Muscle of leg (tissue), 11 donors: ENCODE data around the gene NLK. TPM values are rescaled to one million over a fixed set of nuclear protein-coding genes. Genes with fewer than 3 reads are reported as not detected.
"Not testable (repeated sequence)": the region's sequence is repeated elsewhere in the genome, so short reads cannot be mapped to it uniquely, and the experiment has no call there.

Experiments used
- DNase-seq: peaks from one replicate; pipeline ENCODE4 v3.0.0; 2013
- H3K27ac ChIP-seq: one replicate; pipeline ENCODE4 v1.5.1; 2013; ENCODE audit warnings: mild to moderate bottlenecking, low read length, control low read depth
- H3K27me3 ChIP-seq: one replicate; pipeline ENCODE4 v1.6.1; 2013; ENCODE audit warnings: low read length; ENCODE audit not compliant: control insufficient read depth, insufficient read depth
- H3K36me3 ChIP-seq: one replicate; pipeline ENCODE4 v1.6.1; 2013; ENCODE audit warnings: low read length; ENCODE audit not compliant: control insufficient read depth, insufficient read depth
- H3K4me1 ChIP-seq: one replicate; pipeline ENCODE4 v1.6.1; 2013; ENCODE audit warnings: low read length; ENCODE audit not compliant: control insufficient read depth, insufficient read depth
- H3K4me3 ChIP-seq: one replicate; pipeline ENCODE4 v1.5.1; 2013; ENCODE audit warnings: low read length, control low read depth
- H3K9me3 ChIP-seq: replicated peaks from 2 replicates; pipeline ENCODE4 v1.6.1; 2013; ENCODE audit warnings: low read depth, low read length; ENCODE audit not compliant: control insufficient read depth
- WGBS: methylation state at CpG from one replicate; pipeline ENCODE4 v1.1.5; 2013; ENCODE audit warnings: missing lambda C conversion rate; ENCODE audit not compliant: insufficient coverage; 5-methylcytosine and 5-hydroxymethylcytosine counted together
- polyA plus RNA-seq, 8 donors: library from polyadenylated mRNA; unstranded; fragments of 120-200 nt; gene quantifications; one replicate each; pipeline versions ENCODE4 v1.2.1 to v1.2.3, GENCODE V29; 2013; ENCODE audit warnings: inconsistent platforms in 1 of 8, low replicate concordance in 1 of 8; ENCODE audit not compliant: insufficient read length in 8 of 8, insufficient read depth in 1 of 8
- total RNA-seq: library from RNA; stranded (reverse); fragments of 120-200 nt; gene quantifications from one replicate; pipeline ENCODE4 v1.2.4, GENCODE V29; 2013

The NLK gene
- total and polyA plus RNA-seq, 9 donors, result 6.5 to 10.1 (median 7.7) TPM

DNA sequence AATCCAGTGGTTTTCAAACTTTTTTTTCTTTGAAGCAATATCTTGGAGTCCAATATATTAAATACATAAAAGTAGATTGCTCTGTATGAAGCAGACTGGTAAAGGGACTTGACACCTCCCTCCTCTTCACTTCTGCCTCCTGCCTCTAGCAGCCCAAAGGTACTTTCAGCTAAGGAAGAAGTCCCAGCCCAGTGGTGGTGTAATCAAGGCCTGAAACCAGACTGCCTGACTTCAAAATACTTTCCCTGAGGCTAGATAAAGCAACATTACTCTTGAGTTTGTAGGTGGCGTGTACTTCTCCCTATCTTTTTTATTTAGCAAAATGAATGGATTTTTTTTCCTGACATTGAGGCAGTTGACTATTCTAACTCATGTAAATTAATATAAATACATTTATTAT lies 154.2 kb downstream of the NLK start:
- no peak overlapping the region for H3K4me3 ChIP-seq
- no CpG with 5 or more reads among the region's 1 CpG for WGBS
- no peak overlapping the region for H3K27ac ChIP-seq
- no peaks in the 10 kb centered on the region for H3K4me1 ChIP-seq
- H3K27me3 ChIP-seq, result no peaks in the 10 kb centered on the region
- DNase-seq, result no peak
- no peaks in the 10 kb centered on the region for H3K9me3 ChIP-seq
- H3K36me3 ChIP-seq, result peaks cover 10% of the 10 kb centered on the region

DNA sequence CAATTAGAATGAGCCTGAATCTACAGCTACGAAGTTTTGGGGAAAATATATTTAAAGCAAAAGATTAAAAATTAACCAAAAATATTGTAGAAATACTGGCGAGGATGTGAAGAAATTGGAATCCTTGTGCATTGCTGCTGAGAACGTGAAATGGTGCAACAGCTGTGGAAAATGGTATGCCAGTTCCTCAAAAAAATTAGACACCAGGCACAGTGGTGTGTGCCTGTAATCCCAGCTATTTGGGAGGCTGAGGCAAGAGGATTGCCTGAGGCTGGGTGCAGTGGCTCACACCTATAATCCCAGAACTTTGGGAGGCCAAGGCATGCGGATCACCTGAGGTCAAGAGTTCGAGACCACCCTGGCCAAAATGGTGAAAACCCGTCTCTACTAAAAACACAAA lies 156.6 kb downstream of the NLK start:
- Histone ChIP-seq H3K27me3 (no peaks in the 10 kb centered on the region), H3K4me3 (no peak overlapping the region), H3K9me3 (no peaks in the 10 kb centered on the region), H3K36me3 (peaks cover 3% of the 10 kb centered on the region), H3K27ac (no peak overlapping the region), H3K4me1 (no peaks in the 10 kb centered on the region)
- DNase-seq, result no peak
- WGBS, result 91% methylated on average over 4 of the region's 6 CpGs

DNA sequence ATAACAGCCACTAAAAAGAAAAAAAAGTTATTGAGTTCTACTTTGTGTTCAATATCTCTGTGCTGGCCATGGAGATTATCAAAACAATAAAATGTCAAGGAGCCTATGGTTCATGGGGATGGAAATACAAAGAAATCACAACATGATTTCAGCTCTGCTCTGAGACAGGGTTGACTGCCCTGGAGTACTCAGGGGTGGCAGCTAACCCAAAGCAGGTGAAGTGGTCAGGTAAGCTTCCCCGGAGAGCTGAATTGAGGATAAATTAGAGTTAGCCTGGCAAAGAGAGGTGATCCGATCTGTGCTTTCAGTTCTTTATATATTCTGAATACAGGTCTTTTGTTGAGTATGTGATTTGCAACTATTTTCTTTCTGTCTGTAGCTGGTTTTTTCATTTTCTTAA lies 157.3 kb downstream of the NLK start:
- no CpG with 5 or more reads among the region's 2 CpGs for WGBS
- Histone ChIP-seq H3K27ac (no peak overlapping the region), H3K36me3 (peaks cover 3% of the 10 kb centered on the region), H3K27me3 (no peaks in the 10 kb centered on the region), H3K4me3 (no peak overlapping the region), H3K4me1 (no peaks in the 10 kb centered on the region), H3K9me3 (no peaks in the 10 kb centered on the region)
- DNase-seq, result no peak

DNA sequence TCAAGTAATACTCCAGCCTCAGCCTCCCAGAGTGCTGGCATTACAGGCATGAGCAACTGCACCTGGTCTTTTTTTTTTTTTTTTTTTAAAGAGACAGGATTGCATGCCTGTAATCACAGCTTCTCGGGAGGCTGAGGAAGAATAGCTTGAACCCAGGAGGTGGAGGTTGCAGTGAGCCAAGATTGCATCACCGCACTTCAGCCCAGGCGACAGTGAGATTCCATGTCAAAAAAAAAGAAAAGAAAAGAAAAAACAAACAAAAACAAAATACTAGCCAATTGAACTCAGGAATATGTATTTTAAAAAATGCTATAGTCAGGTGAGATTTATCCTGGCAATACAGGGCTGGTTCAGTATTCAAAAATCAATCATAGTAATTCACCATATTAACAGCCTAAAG lies 158.8 kb downstream of the NLK start:
- Histone ChIP-seq H3K36me3 (no peaks in the 10 kb centered on the region), H3K27ac (no peak overlapping the region), H3K27me3 (no peaks in the 10 kb centered on the region), H3K9me3 (no peaks in the 10 kb centered on the region), H3K4me3 (no peak overlapping the region), H3K4me1 (no peaks in the 10 kb centered on the region)
- no CpG with 5 or more reads among the region's 3 CpGs for WGBS
- no peak for DNase-seq

DNA sequence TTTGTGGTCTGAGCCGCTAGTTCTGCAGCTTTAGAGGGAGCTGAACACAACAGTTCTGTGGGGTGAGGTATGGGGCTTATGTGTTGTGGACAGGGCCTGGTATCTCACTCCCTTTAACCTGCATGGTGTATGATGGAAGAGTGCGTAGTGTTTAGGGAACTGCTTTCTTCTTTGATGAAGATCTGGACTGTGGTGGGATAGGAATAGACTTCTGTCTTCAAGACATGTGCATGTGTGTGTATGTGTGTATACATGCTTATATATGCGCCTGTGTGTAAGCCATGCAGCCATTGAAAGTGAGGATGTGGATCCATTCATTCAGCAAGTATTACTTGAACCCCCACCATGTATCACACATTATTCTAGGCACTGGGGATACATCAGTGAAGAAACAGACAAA lies 161.8 kb downstream of the NLK start:
- Histone ChIP-seq H3K9me3 (no peaks in the 10 kb centered on the region), H3K27me3 (no peaks in the 10 kb centered on the region), H3K36me3 (no peaks in the 10 kb centered on the region), H3K4me1 (no peaks in the 10 kb centered on the region), H3K27ac (no peak overlapping the region), H3K4me3 (no peak overlapping the region)
- WGBS, result no CpG with 5 or more reads among the region's 3 CpGs
- DNase-seq, result no peak

DNA sequence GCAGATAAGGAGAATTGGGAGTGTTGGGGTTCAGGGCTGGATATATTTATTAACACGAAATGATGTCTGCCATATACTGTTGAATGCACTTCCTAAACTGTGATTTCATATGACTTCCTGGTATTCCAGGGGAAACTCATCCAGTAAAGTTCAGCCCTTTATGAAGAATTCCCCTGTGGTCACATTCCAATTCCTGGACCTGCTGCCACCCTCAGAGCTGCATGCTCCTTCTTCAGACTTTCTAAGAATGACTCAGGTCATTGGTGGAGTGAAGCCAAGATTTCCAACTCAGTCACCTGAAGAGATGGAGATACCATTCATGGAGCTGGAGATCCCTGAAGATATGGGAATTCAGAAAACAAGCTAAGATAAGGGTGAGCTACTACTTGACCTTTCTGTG lies 162.3 kb downstream of the NLK start:
- Histone ChIP-seq H3K9me3 (no peaks in the 10 kb centered on the region), H3K4me3 (no peak overlapping the region), H3K4me1 (no peaks in the 10 kb centered on the region), H3K27me3 (no peaks in the 10 kb centered on the region), H3K27ac (no peak overlapping the region), H3K36me3 (no peaks in the 10 kb centered on the region)
- no peak for DNase-seq
- no CpG with 5 or more reads among the region's 1 CpG for WGBS

DNA sequence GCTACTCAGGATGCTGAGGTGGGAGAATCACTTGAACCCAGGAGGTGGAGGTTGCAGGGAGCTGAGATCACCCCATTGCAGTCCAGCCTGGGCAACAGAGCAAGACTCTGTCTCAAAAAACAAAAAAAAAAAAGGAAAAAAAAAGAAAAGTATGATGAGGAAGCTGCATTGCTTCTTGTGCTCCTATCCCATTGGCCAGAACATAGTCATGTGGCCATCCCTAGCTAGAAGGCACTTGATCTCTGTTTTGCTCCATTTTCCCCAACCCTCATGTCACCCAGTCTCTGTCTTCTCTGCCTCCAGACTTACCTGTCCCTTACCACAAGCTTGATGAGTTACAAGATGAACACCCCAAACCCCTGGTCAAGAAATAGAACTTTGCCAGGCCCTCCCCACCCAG lies 163.8 kb downstream of the NLK start:
- Histone ChIP-seq H3K27me3 (no peaks in the 10 kb centered on the region), H3K9me3 (peaks cover 4% of the 10 kb centered on the region), H3K27ac (no peak overlapping the region), H3K4me1 (no peaks in the 10 kb centered on the region), H3K4me3 (no peak overlapping the region), H3K36me3 (no peaks in the 10 kb centered on the region)
- DNase-seq, result no peak

DNA sequence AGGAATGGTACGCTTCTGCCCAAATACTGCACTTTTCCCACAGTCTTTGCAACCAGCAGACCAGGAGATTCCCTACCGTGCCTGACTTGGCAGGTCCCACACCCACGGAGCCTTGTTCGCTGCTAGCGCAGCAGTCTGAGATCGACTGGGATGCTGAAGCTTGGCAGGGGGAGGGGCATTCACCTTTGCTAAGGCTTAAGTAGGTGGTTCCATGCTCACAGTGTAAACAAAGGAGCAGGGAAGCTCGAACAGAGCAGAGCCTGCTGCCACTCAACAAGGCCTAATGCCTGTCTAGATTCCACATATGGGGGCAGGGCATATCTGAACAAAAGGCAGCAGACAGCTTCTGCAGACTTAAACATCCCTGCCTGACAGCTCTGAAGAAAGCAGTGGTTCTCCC lies 169.3 kb downstream of the NLK start:
- Histone ChIP-seq H3K27ac (no peak overlapping the region), H3K4me1 (no peaks in the 10 kb centered on the region), H3K27me3 (no peaks in the 10 kb centered on the region), H3K9me3 (peaks cover 4% of the 10 kb centered on the region), H3K4me3 (no peak overlapping the region), H3K36me3 (no peaks in the 10 kb centered on the region)
- no peak for DNase-seq
- WGBS, result 97% methylated on average over 6 of the region's 7 CpGs

DNA sequence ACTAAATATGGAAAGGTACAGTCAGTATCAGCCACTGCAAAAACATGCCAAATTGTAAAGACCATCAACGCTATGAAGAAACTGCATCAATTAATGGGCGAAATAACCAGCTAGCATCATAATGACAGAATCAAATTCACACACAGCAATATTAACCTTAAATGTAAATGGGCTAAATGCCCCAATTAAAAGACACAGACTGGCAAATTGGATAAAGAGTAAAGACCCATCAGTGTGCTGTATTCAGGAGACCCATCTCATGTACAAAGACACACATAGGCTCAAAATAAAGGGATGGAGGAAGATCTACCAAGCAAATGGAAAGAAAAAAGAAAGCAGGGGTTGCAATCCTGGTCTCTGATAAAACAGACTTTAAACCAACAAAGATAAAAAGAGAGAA lies 171.1 kb downstream of the NLK start:
- not testable (repeated sequence) for H3K9me3 ChIP-seq, DNase-seq, H3K27ac ChIP-seq, H3K36me3 ChIP-seq, H3K4me3 ChIP-seq, H3K4me1 ChIP-seq, H3K27me3 ChIP-seq
- WGBS, result no CpG with 5 or more reads among the region's 2 CpGs

DNA sequence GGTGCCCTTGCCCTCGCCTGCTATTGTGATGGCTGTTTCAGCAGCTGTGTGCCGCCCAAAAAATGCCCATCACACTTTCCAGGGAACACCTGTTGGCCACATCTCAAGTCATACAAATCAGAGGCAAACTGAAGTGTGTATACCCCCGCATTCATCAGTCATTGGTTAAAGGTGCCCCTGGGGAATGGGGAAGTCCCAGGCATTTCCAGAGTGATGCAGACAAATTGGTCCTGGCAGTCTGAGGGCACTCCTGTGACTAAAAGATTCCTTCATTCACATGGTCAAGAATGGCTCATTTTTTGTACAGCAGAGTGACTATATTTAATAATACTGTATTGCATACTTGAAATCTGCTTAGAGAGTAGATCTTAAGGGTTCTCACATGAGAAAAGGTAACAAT lies 173.6 kb downstream of the NLK start:
- Histone ChIP-seq H3K9me3 (peaks cover under 1% of the 10 kb centered on the region), H3K4me3 (no peak overlapping the region), H3K27ac (no peak overlapping the region), H3K36me3 (no peaks in the 10 kb centered on the region), H3K4me1 (no peaks in the 10 kb centered on the region), H3K27me3 (no peaks in the 10 kb centered on the region)
- DNase-seq, result no peak
- 80% methylated on average over 1 of the region's 3 CpGs for WGBS

DNA sequence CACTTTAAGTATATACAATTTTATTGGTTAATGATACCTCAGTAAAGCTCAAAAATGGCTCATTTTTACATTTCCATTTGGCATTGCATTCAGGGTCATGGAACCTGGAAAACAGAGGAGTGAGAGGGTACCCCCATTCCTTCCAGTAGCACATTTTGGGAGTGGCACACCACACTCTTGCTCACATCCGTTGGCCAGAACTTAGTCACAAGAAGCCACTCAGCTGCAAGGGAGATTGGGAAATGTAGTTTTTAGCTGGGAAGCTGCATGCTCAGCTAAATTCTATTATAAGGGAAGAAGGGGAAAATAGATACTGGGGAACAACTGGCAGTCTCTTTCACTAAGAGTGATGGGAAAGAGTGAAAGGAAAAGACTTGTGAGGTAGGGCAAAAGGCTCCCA lies 174.1 kb downstream of the NLK start:
- no peak for DNase-seq
- Histone ChIP-seq H3K27ac (no peak overlapping the region), H3K4me3 (no peak overlapping the region), H3K36me3 (no peaks in the 10 kb centered on the region), H3K27me3 (no peaks in the 10 kb centered on the region), H3K9me3 (no peaks in the 10 kb centered on the region), H3K4me1 (no peaks in the 10 kb centered on the region)
- no CpG with 5 or more reads among the region's 1 CpG for WGBS
